ENCODE data around the gene INS. TPM values are rescaled to one million over a fixed set of nuclear protein-coding genes. Genes with fewer than 3 reads are reported as not detected.

INS gene
- polyA plus RNA-seq, 1 donor from 2014 or later: not detected

GRCh38 chr11:2193099-2193887, 32.3 kb upstream of the INS start:
- Mint-ChIP-seq H3K4me1 (peaks cover 0 to 15% (median 4%) of the 10 kb centered on the region in 3 donors), H3K36me3 (no peaks in the 10 kb centered on the region), H3K27me3 (peaks cover 4% of the 10 kb centered on the region), H3K27ac (no peak overlapping the region), H3K4me3 (no peak overlapping the region), H3K9me3 (no peaks in the 10 kb centered on the region)

DNA sequence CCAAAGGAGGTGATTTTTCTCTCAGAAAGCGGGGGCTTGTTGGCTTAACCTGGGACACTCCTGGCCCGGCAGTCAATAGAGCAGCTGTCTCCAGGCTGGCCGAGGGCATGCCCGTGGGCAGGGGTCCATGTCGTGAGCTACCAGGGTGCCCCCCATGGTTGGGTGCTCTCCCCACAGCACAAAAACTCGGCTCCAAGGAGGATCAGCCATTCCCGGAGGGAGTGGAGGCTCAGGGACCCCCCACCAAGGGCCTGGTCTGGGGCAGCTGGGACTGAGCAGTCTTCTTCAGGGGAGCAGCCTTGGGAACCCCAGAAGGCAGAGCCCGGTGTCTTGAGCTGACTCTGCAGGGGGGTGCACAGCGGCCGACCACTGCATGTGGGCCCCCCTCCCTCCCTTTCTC, 31.4 kb upstream of the INS start:
- Mint-ChIP-seq H3K4me3 (no peak overlapping the region), H3K36me3 (no peaks in the 10 kb centered on the region), H3K27me3 (peaks cover 4% of the 10 kb centered on the region), H3K4me1 (peaks cover 0 to 13% (median 4%) of the 10 kb centered on the region in 3 donors), H3K27ac (no peak overlapping the region), H3K9me3 (no peaks in the 10 kb centered on the region)

GRCh38 chr11:2191883-2192282, 30.9 kb upstream of the INS start:
- Mint-ChIP-seq H3K4me3 (no peak overlapping the region), H3K27ac (no peak overlapping the region), H3K27me3 (peaks cover 4% of the 10 kb centered on the region), H3K9me3 (no peaks in the 10 kb centered on the region), H3K4me1 (peaks cover 0 to 13% (median 2%) of the 10 kb centered on the region in 3 donors), H3K36me3 (no peaks in the 10 kb centered on the region)

DNA sequence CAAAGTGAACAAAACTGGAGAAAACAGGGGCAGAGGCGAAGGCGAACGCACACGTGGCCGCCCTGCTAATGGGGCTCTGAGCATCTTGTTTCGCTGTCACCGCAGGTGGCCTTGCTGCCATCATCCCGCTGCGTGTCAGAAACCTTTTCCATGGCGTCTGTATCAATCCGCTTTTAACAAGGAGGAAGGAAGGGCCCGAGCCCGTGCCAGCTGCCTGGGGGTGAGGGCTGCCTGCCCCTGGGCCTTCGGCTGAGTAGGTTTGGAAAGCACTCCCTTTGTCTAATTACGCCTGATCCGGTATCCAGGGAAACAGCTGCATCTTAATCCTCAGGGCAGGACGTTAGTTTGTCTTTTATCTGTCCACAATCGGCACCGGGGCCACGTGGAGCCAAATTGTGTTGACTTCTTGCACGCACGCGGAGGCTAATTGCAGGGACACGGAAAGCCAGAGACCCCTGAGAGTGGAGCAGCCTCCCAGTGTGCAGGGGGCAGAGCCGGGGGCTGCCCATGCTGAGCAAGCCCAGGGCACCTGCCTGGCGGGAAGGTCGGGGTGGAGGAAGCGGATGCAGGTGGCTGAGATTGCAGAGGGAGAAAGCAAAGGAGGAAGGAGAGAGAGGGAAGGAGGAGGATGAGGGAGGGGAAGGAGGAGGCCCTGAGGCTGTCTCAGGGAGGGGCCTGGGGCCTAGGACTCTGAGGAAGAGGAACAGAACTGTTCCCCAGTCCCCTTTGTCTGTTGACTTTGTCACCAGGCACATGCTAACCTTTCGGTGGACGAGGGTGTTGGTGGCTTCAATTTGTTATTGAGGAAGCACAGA, 29.9 kb upstream of the INS start:
- Mint-ChIP-seq H3K27ac (peak overlapping the region in 1 of 3 donors; percentile 40), H3K9me3 (no peaks in the 10 kb centered on the region)

GRCh38 chr11:2189938-2190656, 29.1 kb upstream of the INS start:
- H3K27ac Mint-ChIP-seq: no peak overlapping the region
- H3K4me3 Mint-ChIP-seq: no peak overlapping the region

More for the DNA sequence above, 29.9 kb upstream of the INS start:
- Mint-ChIP-seq H3K4me1 (peaks cover 0 to 11% (median 0%) of the 10 kb centered on the region in 3 donors), H3K27me3 (peaks cover 4% of the 10 kb centered on the region), H3K4me3 (peak overlapping the region in 2 of 4 donors; percentile 37 to 43), H3K36me3 (no peaks in the 10 kb centered on the region)

DNA sequence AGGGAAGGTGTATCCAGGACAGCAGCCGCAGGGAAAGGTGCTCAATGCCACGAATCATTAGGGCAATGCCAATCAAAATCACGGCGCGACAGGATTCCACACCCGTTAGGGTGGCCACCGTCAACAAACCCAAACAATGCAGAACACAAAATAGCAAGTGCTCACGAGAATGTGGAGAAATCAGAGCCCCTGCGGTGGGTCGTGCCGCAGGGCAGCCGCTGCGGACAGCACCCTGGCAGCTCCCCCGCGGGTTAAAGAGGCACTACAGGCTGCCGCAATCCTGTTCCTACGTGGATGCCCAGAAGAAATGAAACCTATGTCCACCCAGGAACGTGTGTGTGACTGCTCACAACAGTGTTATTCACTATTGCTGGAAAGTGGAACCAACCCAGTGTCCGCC, 27.7 kb upstream of the INS start:
- Mint-ChIP-seq H3K27me3 (peaks cover 11% of the 10 kb centered on the region), H3K36me3 (no peaks in the 10 kb centered on the region), H3K4me3 (no peak overlapping the region), H3K4me1 (peaks cover 0 to 11% (median 0%) of the 10 kb centered on the region in 3 donors), H3K9me3 (no peaks in the 10 kb centered on the region), H3K27ac (no peak overlapping the region)

More at GRCh38 chr11:2189938-2190656, 29.1 kb upstream of the INS start:
- Mint-ChIP-seq H3K9me3 (no peaks in the 10 kb centered on the region), H3K4me1 (peaks cover 0 to 11% (median 0%) of the 10 kb centered on the region in 3 donors), H3K27me3 (peaks cover 6% of the 10 kb centered on the region), H3K36me3 (no peaks in the 10 kb centered on the region)

GRCh38 chr11:2187280-2187707, 26.3 kb upstream of the INS start:
- H3K4me1 Mint-ChIP-seq: peaks cover 0 to 11% (median 2%) of the 10 kb centered on the region in 3 donors
- no peak overlapping the region for H3K27ac Mint-ChIP-seq
- no peaks in the 10 kb centered on the region for H3K9me3 Mint-ChIP-seq
- H3K27me3 Mint-ChIP-seq: peaks cover 11% of the 10 kb centered on the region
- no peak overlapping the region for H3K4me3 Mint-ChIP-seq
- H3K36me3 Mint-ChIP-seq: no peaks in the 10 kb centered on the region

DNA sequence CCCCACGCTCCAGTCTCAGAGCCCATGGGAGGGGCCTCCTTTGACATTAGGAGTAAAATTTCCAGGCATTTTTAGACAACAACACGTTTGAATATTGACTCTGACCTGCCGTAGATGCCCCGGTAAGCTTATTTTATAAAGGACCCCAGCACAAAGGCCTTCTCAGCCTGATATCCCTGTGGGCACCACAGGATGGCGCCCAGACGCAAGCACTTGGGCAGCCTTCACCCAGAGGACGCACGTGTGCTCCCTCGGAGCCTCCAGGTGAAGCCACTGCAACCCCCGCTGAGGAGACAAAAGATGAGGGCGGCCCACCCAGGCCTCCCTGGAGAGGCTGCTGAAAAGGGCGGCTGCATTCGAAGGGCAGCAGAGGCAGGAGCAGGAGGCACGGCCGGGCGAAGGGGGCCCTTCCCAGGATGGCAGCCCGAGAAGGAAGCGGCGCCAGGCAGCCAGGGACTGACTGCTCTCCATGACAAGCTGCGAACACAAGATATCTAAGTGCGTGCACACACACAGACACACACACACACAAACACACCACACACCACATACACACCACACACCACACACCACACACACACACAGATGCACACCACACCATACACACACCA, 25.8 kb upstream of the INS start:
- H3K27ac Mint-ChIP-seq: no peak overlapping the region
- H3K27me3 Mint-ChIP-seq: peaks cover 11% of the 10 kb centered on the region
- no peak overlapping the region for H3K4me3 Mint-ChIP-seq
- H3K36me3 Mint-ChIP-seq: no peaks in the 10 kb centered on the region
- H3K9me3 Mint-ChIP-seq: no peaks in the 10 kb centered on the region
- peaks cover 0 to 10% (median 2%) of the 10 kb centered on the region in 3 donors for H3K4me1 Mint-ChIP-seq

DNA sequence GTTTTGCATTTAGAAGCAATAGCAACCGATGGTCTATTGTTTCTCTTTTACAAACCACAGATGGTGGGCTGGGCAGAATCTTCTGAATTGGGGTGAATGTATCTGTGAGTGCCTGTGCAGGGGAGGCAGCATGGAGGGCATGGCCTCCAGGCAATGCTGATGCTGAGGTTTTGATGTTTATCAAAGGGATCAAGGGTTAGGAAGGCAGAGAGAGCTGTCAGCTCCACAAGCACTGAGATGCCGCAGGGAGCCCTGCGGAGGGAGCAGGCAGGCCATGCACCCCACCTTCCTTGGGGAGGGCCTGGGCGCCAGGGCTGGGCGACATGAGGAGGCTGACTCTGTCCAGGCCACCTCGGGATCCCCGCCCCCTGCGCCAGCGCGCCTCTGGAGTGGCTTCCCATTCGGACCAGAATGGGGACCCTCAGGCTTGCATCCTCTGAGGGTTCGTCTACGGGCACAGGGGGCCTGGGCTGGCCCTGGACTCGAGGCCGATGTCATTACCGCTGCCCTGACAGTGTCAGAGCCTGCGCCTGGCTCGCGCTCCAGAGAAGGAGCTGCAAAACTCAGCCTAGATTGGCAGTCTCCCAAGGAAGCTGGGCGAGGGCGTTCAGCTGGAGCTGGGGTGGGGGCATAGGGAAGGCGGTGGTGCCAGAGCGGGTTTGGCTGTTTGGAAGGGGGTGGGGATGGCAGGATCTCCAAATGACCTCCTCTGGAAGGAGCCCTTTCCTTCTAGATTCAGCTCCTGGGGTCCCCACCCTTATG, 24.5 kb upstream of the INS start:
- H3K36me3 Mint-ChIP-seq: no peaks in the 10 kb centered on the region
- no peaks in the 10 kb centered on the region for H3K9me3 Mint-ChIP-seq
- peak overlapping the region in 2 of 4 donors; percentile 56 to 71 for H3K4me3 Mint-ChIP-seq
- no peak overlapping the region for H3K27ac Mint-ChIP-seq
- peaks cover 0 to 2% (median under 1%) of the 10 kb centered on the region in 3 donors for H3K4me1 Mint-ChIP-seq
- H3K27me3 Mint-ChIP-seq: peaks cover 8% of the 10 kb centered on the region

- Mint-ChIP-seq H3K27ac (no peak overlapping the region), H3K27me3 (peaks cover 8% of the 10 kb centered on the region), H3K36me3 (no peaks in the 10 kb centered on the region), H3K4me3 (no peak overlapping the region), H3K4me1 (peaks cover 0 to 2% (median 0%) of the 10 kb centered on the region in 3 donors), H3K9me3 (no peaks in the 10 kb centered on the region)
Observed at GRCh38 chr11:2182692-2183474, 21.9 kb upstream of the INS start.

- Mint-ChIP-seq H3K36me3 (no peaks in the 10 kb centered on the region), H3K27me3 (peaks cover 8% of the 10 kb centered on the region), H3K27ac (no peak overlapping the region), H3K9me3 (no peaks in the 10 kb centered on the region), H3K4me1 (peaks cover 0 to 2% (median 0%) of the 10 kb centered on the region in 3 donors), H3K4me3 (no peak overlapping the region)
Observed at GRCh38 chr11:2182075-2182474, 21.1 kb upstream of the INS start.

GRCh38 chr11:2180789-2181370, 19.9 kb upstream of the INS start:
- Mint-ChIP-seq H3K9me3 (no peaks in the 10 kb centered on the region), H3K4me1 (peaks cover 0 to 2% (median 0%) of the 10 kb centered on the region in 3 donors), H3K36me3 (no peaks in the 10 kb centered on the region), H3K27ac (no peak overlapping the region), H3K27me3 (peaks cover 8% of the 10 kb centered on the region), H3K4me3 (no peak overlapping the region)

DNA sequence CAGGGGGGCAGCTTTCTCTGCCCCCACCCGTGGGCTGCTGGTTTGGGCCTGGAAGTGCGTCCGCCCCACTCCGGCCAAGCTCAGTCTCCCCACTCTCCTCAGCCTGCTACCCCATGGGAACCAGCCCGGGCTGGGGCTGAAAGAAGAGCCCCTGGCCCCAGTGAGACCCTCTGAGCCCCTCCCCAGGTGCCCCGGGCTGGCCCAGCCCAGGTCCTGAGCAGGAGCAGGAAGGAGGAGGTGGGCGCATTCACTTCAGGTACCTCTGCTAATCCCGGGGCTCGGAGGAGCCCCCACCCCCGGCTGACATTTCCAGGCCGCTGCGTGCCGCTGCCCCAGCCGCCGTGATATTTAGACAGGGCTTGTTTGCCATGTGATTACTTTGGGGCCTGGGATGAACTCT, 19.3 kb upstream of the INS start:
- peaks cover 0 to 2% (median 0%) of the 10 kb centered on the region in 3 donors for H3K4me1 Mint-ChIP-seq
- no peak overlapping the region for H3K4me3 Mint-ChIP-seq
- H3K27me3 Mint-ChIP-seq: peaks cover 8% of the 10 kb centered on the region
- no peaks in the 10 kb centered on the region for H3K9me3 Mint-ChIP-seq
- no peaks in the 10 kb centered on the region for H3K36me3 Mint-ChIP-seq
- H3K27ac Mint-ChIP-seq: no peak overlapping the region

All from IgD-negative memory B cell (primary cell).